Astrocyte of the spinal cord (primary cell): ENCODE data around the gene METRN.

Experiments
- DNase-seq: peaks from one replicate; pipeline ENCODE4 v3.0.0; 2011; ENCODE audit warnings: low read depth, low spot score
- H3K4me3 ChIP-seq: 2 replicates; pipeline ENCODE4 v1.5.1; 2011; ENCODE audit warnings: low read depth, mild to moderate bottlenecking, low read length, moderate library complexity
- in situ Hi-C: cut with HindIII; loops from 2 replicates; pipeline ENCODE4 v1.10.0; 2017; ENCODE audit warnings: low sequenced_read_pairs
- TF ChIP-seq, protein P1 (sequence below): IDR thresholded peaks from 2 replicates; pipeline ENCODE4 v1.5.1; 2012; ENCODE audit warnings: low read depth, mild to moderate bottlenecking, low read length, inconsistent platforms

The METRN gene

DNA sequence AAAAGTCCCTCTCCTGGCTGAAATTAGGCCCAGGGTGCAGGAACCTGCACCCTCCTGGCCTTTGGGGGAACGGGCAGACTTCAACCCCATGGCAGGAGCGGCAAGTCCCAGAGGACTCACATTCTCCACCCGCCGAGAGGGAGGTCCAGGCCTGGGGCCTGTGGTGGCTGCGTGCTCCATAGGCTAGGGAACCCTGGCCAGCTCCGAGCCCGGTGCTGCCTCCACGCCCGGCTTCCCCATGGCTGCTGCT is 11.2 kb downstream of the METRN start:
- no peak overlapping the region for H3K4me3 ChIP-seq
- TF ChIP-seq, protein P1, sequence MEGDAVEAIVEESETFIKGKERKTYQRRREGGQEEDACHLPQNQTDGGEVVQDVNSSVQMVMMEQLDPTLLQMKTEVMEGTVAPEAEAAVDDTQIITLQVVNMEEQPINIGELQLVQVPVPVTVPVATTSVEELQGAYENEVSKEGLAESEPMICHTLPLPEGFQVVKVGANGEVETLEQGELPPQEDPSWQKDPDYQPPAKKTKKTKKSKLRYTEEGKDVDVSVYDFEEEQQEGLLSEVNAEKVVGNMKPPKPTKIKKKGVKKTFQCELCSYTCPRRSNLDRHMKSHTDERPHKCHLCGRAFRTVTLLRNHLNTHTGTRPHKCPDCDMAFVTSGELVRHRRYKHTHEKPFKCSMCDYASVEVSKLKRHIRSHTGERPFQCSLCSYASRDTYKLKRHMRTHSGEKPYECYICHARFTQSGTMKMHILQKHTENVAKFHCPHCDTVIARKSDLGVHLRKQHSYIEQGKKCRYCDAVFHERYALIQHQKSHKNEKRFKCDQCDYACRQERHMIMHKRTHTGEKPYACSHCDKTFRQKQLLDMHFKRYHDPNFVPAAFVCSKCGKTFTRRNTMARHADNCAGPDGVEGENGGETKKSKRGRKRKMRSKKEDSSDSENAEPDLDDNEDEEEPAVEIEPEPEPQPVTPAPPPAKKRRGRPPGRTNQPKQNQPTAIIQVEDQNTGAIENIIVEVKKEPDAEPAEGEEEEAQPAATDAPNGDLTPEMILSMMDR = no peak
- no peak for DNase-seq
- in situ Hi-C loops = no loop called here

DNA sequence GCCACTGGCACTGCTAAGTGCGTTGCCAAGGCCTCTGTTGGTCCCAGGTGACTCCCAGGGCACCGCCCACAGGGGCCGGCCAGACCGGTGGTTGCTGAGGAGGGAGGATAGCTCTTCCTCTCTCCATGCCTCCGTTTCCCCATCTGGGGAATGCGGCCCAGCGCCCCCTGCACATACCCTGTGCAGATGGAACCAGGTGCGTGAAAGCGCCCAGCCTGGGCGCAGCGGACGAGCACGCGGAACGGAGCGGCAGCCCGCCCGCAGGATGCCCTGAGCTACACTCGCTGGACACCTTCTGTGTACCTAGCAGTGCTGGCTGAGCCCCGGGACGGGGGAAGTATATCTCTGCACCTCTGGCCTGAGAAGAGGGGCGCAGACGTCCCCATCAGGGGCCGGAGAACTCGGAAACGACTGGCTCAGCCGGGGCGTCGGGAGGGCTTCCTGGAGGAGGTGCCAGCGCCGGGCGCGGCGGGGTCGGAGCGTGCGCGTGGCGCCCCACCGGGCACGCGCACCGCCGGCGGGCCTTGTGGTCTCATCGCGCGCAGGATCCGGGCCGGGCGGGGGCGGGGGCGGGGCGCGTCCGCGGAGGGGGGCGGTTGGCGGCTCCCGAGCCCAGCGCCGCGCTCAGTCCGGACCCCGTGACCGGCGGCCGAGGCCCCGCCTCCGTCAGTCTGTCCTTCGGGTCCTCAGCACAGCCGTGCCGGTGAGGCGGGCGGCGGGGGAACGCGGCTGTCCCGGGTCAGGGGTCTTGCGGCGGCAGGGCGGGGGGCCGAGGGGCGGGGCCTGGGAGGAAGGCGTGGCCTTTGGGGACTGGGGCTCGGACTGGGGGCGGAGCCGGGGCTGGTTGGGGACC is 11.7 kb downstream of the METRN start, which contains the start of the genes CCDC78 and HAGHL:
Gene CCDC78 (minus strand): TSS at position 6 of the 853 bp plus-strand sequence. CDS start 76 bp downstream, outside the sequence.
Gene HAGHL (plus strand): TSS at position 669 of the 853 bp plus-strand sequence. CDS start 404 bp downstream, outside the sequence.
- in situ Hi-C loops = no loop called here
- TF ChIP-seq, protein P1 = no peak
- H3K4me3 ChIP-seq = peak within 1 kb of the TSS; percentile 62
- peak; percentile 32 for DNase-seq

DNA sequence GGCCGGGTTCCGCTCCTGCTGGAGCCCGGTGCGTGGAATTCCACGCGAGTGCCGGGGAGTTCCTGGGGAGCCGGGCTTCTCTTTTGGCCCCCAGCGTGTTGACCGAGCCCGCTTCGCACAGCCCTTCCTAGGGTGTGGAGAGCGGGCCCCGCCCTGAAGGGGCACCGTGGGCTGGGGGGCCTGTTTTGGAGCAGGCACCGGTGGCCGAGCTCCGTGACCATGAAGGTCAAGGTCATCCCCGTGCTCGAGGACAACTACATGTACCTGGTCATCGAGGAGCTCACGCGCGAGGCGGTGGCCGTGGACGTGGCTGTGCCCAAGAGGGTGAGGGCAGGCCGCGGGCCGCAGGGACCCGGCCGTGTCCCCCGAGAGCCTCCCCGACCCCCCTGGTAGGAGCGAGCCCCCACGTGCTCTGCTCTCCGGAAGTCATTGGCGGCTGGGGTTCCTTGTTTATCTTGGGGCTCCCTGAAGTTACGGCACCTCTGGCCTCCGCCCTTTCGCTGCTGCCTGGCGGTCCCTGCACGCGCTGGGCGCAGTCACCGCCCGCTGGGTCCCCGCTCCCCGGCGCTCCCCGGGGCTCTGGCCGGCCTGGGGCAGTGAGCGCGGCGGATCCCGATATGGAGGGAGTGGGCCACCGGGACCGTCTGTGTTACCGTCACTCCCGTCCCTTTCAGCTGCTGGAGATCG is 12.5 kb downstream of the METRN start:
- TF ChIP-seq, protein P1 = no peak
- in situ Hi-C loops = no loop called here
- no peak for DNase-seq
- H3K4me3 ChIP-seq = peak overlapping the region; percentile 62

- DNase-seq = peak; percentile 83
- TF ChIP-seq, protein P1 = no peak
- in situ Hi-C loops = no loop called here
Measured at GRCh38 chr16:728131-728889, 13.4 kb downstream of the METRN start.

DNA sequence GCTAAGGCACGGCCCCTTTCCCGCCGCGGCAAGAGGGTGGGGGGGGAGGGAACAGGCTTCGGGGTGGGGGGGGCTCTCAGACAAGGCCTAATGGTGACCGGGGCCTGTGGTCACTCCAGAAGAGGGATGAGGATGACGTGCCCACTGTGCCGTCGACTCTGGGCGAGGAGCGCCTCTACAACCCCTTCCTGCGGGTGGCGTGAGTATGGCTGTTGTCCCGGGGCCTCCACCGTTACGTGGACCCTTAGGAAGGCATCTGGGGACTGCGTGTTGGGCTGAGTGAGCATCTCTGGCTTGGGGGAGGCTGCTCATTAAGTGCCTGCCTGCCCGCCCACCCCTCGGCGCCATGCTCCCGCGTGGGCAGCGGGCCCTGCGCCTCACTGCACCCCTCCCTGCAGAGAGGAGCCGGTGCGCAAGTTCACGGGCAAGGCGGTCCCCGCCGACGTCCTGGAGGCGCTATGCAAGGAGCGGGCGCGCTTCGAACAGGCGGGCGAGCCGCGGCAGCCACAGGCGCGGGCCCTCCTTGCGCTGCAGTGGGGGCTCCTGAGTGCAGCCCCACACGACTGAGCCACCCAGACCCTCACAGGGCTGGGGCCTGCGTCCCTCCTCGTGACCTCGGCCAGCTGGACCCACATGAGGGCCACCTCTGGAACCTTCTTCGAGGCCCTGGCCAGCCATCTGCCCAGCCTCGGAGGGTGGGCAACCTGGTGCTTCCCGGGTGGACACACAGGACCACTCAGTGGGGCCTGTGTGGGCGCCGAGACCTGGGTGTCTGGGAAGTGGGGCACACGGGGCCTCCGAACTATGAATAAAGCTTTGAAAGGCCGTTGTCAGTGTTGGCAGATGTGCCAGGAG is 14.2 kb downstream of the METRN start:
- peak overlapping the region; percentile 62 for H3K4me3 ChIP-seq
- in situ Hi-C loops = no loop called here
- TF ChIP-seq, protein P1 = no peak
- no peak for DNase-seq

More at GRCh38 chr16:728131-728889, 13.4 kb downstream of the METRN start:
- H3K4me3 ChIP-seq = peak overlapping the region; percentile 62
